IMR-90 (cell line): Measurements from ENCODE around the gene IL19. TPM values are rescaled to one million over a fixed set of nuclear protein-coding genes. Genes with fewer than 3 reads are reported as not detected.

ENCODE experiments used
- CTCF ChIP-seq: conservative IDR thresholded peaks from 2 replicates; pipeline ENCODE4 v1.5.1; 2012; ENCODE audit warnings: mild to moderate bottlenecking, low read depth, low read length, improper control_type of control experiment
- polyA plus RNA-seq, 3 experiments: library from polyadenylated mRNA; depleted of rRNA; stranded (reverse); fragments of >200 nt; gene quantifications; 2 replicates each; pipeline ENCODE4 v1.2.3, GENCODE V29; 2012; ENCODE audit warnings: low replicate concordance in 1 of 3
- total RNA-seq: library from RNA; depleted of rRNA; stranded (reverse); fragments of >200 nt; gene quantifications from 2 replicates; pipeline ENCODE4 v1.2.3, GENCODE V29; 2012

Gene IL19
- total and polyA plus RNA-seq, 2 of the 4 experiments (the other 2 are of a cell fraction) = not detected

GRCh38 chr1:206725109-206725963 lies 45.2 kb upstream of the IL19 start (continued):
- TF ChIP-seq CTCF = peak; percentile 62
